ENCODE results near the gene LPAR2. TPM values are rescaled to one million over a fixed set of nuclear protein-coding genes. Genes with fewer than 3 reads are reported as not detected.
"Not testable (repeated sequence)": the region's sequence is repeated elsewhere in the genome, so short reads cannot be mapped to it uniquely, and the experiment has no call there.

Gene LPAR2
- total RNA-seq, 1 donor from 2014 or later, result 35.5 TPM

DNA sequence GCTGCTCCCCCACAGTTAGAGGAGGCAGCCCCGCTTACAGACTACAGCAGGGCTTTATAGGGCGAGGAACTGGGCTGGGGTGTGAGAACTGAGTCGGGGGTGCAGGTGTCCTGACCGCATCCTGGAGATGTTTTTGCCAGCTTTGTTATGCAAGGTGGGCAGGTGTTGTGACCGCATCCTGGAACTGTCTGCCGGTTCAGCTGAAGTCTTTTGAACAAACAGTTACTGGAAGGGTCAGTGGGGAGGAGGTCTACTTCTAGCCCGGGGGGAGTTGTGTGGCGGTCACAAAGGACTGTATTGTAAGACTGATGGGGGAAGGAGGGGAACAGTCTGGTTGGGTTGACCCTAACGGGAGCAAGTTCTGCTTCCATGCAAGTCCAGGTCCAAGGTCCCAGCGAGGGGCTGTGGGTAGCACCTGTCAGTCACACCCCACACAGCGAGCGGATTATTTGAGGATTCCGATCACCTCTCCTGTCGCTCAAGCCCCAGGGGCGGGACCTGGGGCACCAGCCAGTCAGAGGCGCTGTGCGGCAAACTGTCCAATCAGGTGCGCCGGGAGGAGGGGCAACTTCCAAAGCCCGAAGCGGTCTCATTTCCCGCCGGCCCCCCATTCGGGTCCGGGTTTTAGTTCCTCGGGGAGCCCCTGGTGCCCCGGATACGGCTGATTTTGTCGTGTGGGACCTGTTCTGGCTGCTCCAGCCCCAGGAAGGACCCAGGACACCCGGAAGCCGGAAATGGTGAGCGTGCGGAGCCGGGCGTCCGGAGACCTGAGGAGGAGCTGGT, 40.4 kb upstream of the LPAR2 start, which contains the start of gene ZNF101:
TSS of gene ZNF101 (plus strand) at position 610 of the 783 bp plus-strand sequence. CDS start at position 735, 125 bp downstream.
- no peaks in the 10 kb centered on the region for H3K36me3 Mint-ChIP-seq (ENCODE audit: low read depth, unreplicated experiment)
- H3K4me1 Mint-ChIP-seq (ENCODE audit: unreplicated experiment), result peaks cover 17% of the 10 kb centered on the region
- peak within 1 kb of the TSS; percentile 99 for H3K27ac Mint-ChIP-seq (ENCODE audit: unreplicated experiment)
- TF ChIP-seq, protein P1, sequence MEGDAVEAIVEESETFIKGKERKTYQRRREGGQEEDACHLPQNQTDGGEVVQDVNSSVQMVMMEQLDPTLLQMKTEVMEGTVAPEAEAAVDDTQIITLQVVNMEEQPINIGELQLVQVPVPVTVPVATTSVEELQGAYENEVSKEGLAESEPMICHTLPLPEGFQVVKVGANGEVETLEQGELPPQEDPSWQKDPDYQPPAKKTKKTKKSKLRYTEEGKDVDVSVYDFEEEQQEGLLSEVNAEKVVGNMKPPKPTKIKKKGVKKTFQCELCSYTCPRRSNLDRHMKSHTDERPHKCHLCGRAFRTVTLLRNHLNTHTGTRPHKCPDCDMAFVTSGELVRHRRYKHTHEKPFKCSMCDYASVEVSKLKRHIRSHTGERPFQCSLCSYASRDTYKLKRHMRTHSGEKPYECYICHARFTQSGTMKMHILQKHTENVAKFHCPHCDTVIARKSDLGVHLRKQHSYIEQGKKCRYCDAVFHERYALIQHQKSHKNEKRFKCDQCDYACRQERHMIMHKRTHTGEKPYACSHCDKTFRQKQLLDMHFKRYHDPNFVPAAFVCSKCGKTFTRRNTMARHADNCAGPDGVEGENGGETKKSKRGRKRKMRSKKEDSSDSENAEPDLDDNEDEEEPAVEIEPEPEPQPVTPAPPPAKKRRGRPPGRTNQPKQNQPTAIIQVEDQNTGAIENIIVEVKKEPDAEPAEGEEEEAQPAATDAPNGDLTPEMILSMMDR (IDR thresholded peaks at IDR 0.05; ENCODE audit: unreplicated experiment), result no peak
- H3K9me3 Mint-ChIP-seq (ENCODE audit: unreplicated experiment), result no peaks in the 10 kb centered on the region
- H3K27me3 Mint-ChIP-seq (ENCODE audit: unreplicated experiment), result peaks cover 15% of the 10 kb centered on the region
- H3K4me3 Mint-ChIP-seq (ENCODE audit: unreplicated experiment), result peak within 1 kb of the TSS; percentile 95
- peak; percentile 91 for DNase-seq (ENCODE audit: low spot score)

DNA sequence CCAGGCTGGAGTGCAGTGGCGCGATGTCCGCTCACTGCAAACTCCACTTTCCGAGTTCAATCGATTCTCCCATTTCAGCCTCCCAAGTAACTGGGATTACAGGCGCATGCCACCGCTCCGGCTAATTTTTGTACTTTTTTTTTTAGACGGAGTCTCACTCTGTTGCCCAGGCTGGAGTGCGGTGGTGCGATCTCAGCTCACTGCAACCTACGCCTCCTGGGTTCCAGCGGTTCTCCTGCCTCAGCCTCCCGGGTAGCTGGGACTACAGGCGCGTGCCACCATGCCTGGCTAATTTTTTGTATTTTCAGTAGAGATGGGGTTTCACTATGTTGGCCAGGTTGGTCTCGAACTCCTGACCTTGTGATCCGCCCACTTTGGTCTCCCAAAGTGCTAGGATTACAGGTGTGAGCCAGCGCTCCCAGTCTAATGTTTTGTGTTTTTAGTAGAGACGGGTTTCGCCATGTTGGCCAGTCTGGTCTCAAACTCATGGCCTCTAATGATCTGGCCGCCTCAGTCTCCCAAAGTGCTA, 37.5 kb upstream of the LPAR2 start:
- H3K9me3 Mint-ChIP-seq (ENCODE audit: unreplicated experiment); DNase-seq (ENCODE audit: low spot score); H3K27ac Mint-ChIP-seq (ENCODE audit: unreplicated experiment); H3K4me3 Mint-ChIP-seq (ENCODE audit: unreplicated experiment): not testable (repeated sequence)
- Mint-ChIP-seq H3K4me1 (ENCODE audit: unreplicated experiment) (peaks cover 30% of the 10 kb centered on the region), H3K36me3 (ENCODE audit: low read depth, unreplicated experiment) (peaks cover 10% of the 10 kb centered on the region), H3K27me3 (ENCODE audit: unreplicated experiment) (peaks cover 24% of the 10 kb centered on the region)

DNA sequence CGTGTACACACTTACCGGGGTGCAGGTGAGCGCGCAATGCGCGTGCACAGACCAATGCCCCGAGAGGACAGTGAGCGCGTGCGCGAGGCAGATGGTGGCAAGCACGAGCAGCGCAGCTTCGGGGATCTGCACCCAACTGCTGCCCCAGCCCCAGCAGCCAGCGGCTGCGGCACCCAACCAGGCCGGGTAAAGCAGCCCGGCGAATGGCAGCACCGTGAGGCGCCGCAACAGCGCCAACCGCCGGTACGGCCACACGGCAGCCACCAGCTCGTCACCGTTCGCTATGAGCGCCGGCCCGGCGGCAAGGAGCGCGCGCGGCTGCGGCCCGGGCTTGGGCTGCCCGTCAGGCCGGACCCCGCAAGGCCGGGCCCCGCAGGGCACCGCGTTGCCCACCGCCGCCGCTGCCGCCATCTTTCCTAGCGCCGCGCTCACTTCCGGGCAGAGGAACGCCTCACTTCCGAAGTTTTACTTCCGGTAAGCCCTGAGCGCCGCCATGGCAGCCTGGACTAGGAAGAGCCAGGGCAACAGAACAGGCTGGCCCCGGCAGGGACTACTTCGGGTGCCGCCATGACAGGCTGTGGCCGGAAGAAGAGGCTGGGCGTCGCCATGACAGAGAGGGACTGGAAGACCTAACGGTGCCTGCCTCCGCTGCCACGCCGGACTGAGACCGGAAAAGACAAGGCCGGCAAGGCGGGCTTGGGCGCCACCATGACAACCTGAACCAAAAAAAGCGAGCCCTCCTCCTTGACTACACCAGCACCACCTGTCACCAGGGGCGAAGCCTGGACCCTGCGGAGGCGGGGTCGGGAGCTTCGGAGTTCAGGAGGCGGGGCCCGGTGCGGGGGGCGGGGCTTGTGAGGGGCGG, 35.5 kb upstream of the LPAR2 start, which contains the start of gene ATP13A1:
TSS of gene ATP13A1 (minus strand) at position 421 of the 865 bp plus-strand sequence. CDS start at position 411, 10 bp downstream.
- Mint-ChIP-seq H3K27me3 (ENCODE audit: unreplicated experiment) (peaks cover 19% of the 10 kb centered on the region), H3K4me1 (ENCODE audit: unreplicated experiment) (peaks cover 21% of the 10 kb centered on the region), H3K27ac (ENCODE audit: unreplicated experiment) (peak within 1 kb of the TSS; percentile 98), H3K4me3 (ENCODE audit: unreplicated experiment) (peak within 1 kb of the TSS; percentile 94), H3K9me3 (ENCODE audit: unreplicated experiment) (no peaks in the 10 kb centered on the region), H3K36me3 (ENCODE audit: low read depth, unreplicated experiment) (peaks cover 14% of the 10 kb centered on the region)
- peak; percentile 87 for DNase-seq (ENCODE audit: low spot score)
- TF ChIP-seq, protein P1 (IDR thresholded peaks at IDR 0.05; ENCODE audit: unreplicated experiment), result no peak

DNA sequence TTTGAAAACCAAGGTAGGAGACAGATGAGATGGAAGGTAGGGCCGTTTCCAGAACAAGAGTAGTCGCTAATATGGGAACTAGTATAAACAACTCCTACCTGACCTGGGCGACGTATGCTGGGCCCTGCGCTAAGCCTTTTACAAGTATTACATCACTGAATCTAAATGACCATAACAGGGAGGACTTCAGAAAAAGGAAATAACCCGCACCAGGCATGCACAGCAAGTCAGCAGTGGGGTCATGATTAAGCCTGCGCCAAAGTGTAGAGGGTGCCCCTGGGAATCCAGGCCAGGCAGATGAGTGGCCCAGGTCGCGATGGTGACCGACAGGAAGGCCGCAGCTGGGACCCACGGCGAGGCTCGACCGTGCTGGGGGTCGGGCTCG, 34.8 kb upstream of the LPAR2 start:
- Mint-ChIP-seq H3K9me3 (ENCODE audit: unreplicated experiment) (no peaks in the 10 kb centered on the region), H3K4me1 (ENCODE audit: unreplicated experiment) (peaks cover 15% of the 10 kb centered on the region), H3K36me3 (ENCODE audit: low read depth, unreplicated experiment) (peaks cover 20% of the 10 kb centered on the region), H3K27me3 (ENCODE audit: unreplicated experiment) (peaks cover 19% of the 10 kb centered on the region), H3K4me3 (ENCODE audit: unreplicated experiment) (peak overlapping the region; percentile 94), H3K27ac (ENCODE audit: unreplicated experiment) (peak overlapping the region; percentile 93)
- TF ChIP-seq, protein P1 (IDR thresholded peaks at IDR 0.05; ENCODE audit: unreplicated experiment), result no peak
- no peak for DNase-seq (ENCODE audit: low spot score)

DNA sequence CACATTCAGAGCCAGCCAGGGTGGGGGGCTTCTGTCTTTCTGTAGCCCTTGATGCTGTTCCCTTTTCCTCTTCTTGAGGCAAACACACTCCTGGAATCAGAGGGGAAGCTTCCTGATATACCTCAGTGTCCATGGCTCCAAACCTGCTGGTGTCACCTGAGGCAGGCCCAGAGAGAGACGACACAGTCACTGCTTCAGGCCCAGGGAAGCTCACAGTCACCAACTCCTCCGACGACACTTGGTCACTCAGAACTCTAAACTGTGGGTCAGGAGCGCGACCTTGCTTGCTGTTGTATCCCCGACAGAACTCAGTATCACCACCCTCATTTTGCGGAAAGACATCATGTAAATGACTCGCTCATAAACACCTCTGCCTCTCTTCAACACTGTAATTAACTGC, 34.3 kb upstream of the LPAR2 start:
- peaks cover 15% of the 10 kb centered on the region for H3K4me1 Mint-ChIP-seq (ENCODE audit: unreplicated experiment)
- H3K4me3 Mint-ChIP-seq (ENCODE audit: unreplicated experiment), result peak overlapping the region; percentile 94
- peak overlapping the region; percentile 93 for H3K27ac Mint-ChIP-seq (ENCODE audit: unreplicated experiment)
- H3K36me3 Mint-ChIP-seq (ENCODE audit: low read depth, unreplicated experiment), result peaks cover 20% of the 10 kb centered on the region
- no peak for DNase-seq (ENCODE audit: low spot score)
- TF ChIP-seq, protein P1 (IDR thresholded peaks at IDR 0.05; ENCODE audit: unreplicated experiment), result no peak
- H3K27me3 Mint-ChIP-seq (ENCODE audit: unreplicated experiment), result peaks cover 19% of the 10 kb centered on the region
- no peaks in the 10 kb centered on the region for H3K9me3 Mint-ChIP-seq (ENCODE audit: unreplicated experiment)
